ENCODE data around the gene EHF. TPM values are rescaled to one million over a fixed set of nuclear protein-coding genes. Genes with fewer than 3 reads are reported as not detected.

Gene EHF
- total and polyA plus RNA-seq, 2 of the 13 experiments (the other 11 are each of a cell fraction or from before 2014, with no cell fraction given), result 0.04 to 0.46 TPM

- FAIRE-seq, result no peak
- Histone ChIP-seq H2AFZ (ENCODE audit: low read length) (no peak overlapping the region), H3K4me3 (replicated peaks in 1 of 3; ENCODE audit: insufficient read depth in 1 of 3, low read depth in 2 of 3, low read length in 3 of 3) (no peak overlapping the region), H3K4me1 (ENCODE audit: insufficient read depth, low read length) (peaks cover 41% of the 10 kb centered on the region), H3K36me3 (replicated peaks in 1 of 2; ENCODE audit: control insufficient read depth in 1 of 2, insufficient read depth in 2 of 2, low read length in 2 of 2) (no peaks in the 10 kb centered on the region), H3K9me3 (ENCODE audit: low read length) (no peaks in the 10 kb centered on the region), H3K27ac (ENCODE audit: extremely low read length, insufficient read depth, low read length) (no peak overlapping the region), H3K9ac (ENCODE audit: insufficient read depth, low read depth, low read length) (no peak overlapping the region), H4K20me1 (ENCODE audit: insufficient read depth, low read length) (no peaks in the 10 kb centered on the region), H3K4me2 (ENCODE audit: low read depth, low read length) (no peak overlapping the region), H3K27me3 (ENCODE audit: control insufficient read depth in 1 of 2, insufficient read depth in 2 of 2, low read length in 2 of 2) (no peaks in the 10 kb centered on the region), H3K79me2 (ENCODE audit: insufficient read depth, low read length) (no peaks in the 10 kb centered on the region)
- no TSS peak for BruUV-seq (replicated peaks)
- 80% methylated on average over 2 of the region's 2 CpGs for WGBS (ENCODE audit: low lambda C conversion rate)
- ChIA-PET CTCF (ENCODE audit: low intra/inter-chr PET ratio, low total read pairs) (no interaction called here), POLR2A (interaction anchor here (2.1 kb wide), 1 partner anchor 13 kb away, joined by 13 read pairs; no protein-coding TSS in a partner anchor)
- no peak for ATAC-seq
- intact Hi-C loops (cut with micrococcal nuclease; ENCODE audit: unreplicated experiment), result no loop called here
- in situ Hi-C loops (cut with HindIII; ENCODE audit: extremely low pct_ligation_motif_present, low pct_unique_long_range_greater_than_20kb), result no loop called here
- DNase-seq (ENCODE audit: low spot score), result no peak
- TF ChIP-seq ZNF550 (CRISPR knock-in tag; IDR thresholded peaks at IDR 0.05; ENCODE audit: borderline replicate concordance) (no peak), ZNF263 (CRISPR knock-in tag; IDR thresholded peaks at IDR 0.05) (no peak), ZNF10 (CRISPR knock-in tag; IDR thresholded peaks at IDR 0.05; ENCODE audit: borderline replicate concordance, low read depth) (no peak), ZNF891 (CRISPR knock-in tag; IDR thresholded peaks at IDR 0.05) (no peak), ZNF292 (CRISPR knock-in tag; IDR thresholded peaks at IDR 0.05; ENCODE audit: borderline replicate concordance, low read depth) (no peak), SMAD1 (CRISPR knock-in tag; IDR thresholded peaks at IDR 0.05; ENCODE audit: borderline replicate concordance, low read depth) (no peak), MTA3 (CRISPR knock-in tag; IDR thresholded peaks at IDR 0.05) (no peak), ZNF646 (CRISPR knock-in tag; IDR thresholded peaks at IDR 0.05) (no peak), TOE1 (CRISPR knock-in tag; IDR thresholded peaks at IDR 0.05) (no peak), GPBP1L1 (CRISPR knock-in tag; IDR thresholded peaks at IDR 0.05) (no peak), ATRX (CRISPR knock-in tag; IDR thresholded peaks at IDR 0.05; ENCODE audit: borderline replicate concordance) (no peak), KDM6A (CRISPR knock-in tag; IDR thresholded peaks at IDR 0.05; ENCODE audit: low read depth) (no peak), NFKB2 (CRISPR knock-in tag; IDR thresholded peaks at IDR 0.05; ENCODE audit: borderline replicate concordance) (no peak), HDAC2 (CRISPR knock-in tag; IDR thresholded peaks at IDR 0.05) (no peak)
- TF ChIP-seq, protein P1, sequence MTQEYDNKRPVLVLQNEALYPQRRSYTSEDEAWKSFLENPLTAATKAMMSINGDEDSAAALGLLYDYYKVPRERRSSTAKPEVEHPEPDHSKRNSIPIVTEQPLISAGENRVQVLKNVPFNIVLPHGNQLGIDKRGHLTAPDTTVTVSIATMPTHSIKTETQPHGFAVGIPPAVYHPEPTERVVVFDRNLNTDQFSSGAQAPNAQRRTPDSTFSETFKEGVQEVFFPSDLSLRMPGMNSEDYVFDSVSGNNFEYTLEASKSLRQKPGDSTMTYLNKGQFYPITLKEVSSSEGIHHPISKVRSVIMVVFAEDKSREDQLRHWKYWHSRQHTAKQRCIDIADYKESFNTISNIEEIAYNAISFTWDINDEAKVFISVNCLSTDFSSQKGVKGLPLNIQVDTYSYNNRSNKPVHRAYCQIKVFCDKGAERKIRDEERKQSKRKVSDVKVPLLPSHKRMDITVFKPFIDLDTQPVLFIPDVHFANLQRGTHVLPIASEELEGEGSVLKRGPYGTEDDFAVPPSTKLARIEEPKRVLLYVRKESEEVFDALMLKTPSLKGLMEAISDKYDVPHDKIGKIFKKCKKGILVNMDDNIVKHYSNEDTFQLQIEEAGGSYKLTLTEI (CRISPR knock-in tag; conservative IDR thresholded peaks at IDR 0.05), result no peak
- TF ChIP-seq, protein P2, sequence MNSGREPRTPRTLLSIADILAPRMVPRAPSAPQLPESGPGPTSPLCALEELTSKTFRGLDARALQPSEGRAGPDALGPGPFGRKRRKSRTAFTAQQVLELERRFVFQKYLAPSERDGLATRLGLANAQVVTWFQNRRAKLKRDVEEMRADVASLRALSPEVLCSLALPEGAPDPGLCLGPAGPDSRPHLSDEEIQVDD (CRISPR knock-in tag; IDR thresholded peaks at IDR 0.05; ENCODE audit: borderline replicate concordance), result no peak
Measured at GRCh38 chr11:34613552-34614056, 7.3 kb upstream of the EHF start.

All from HepG2 (cell line).